ENCODE results near the gene HS1BP3.

The HS1BP3 gene

GRCh38 chr2:20597860-20598183 lies 53.1 kb downstream of the HS1BP3 start:
- Mint-ChIP-seq H3K36me3 (ENCODE audit: insufficient read depth) (no peaks in the 10 kb centered on the region), H3K27me3 (no peaks in the 10 kb centered on the region), H3K27ac (ENCODE audit: low read depth) (no peak overlapping the region), H3K9me3 (no peaks in the 10 kb centered on the region), H3K4me1 (peaks cover 8% of the 10 kb centered on the region), H3K4me3 (no peak overlapping the region)
- DNase-seq (ENCODE audit: low spot score in 2 of 2), result no peak
- no peak for ATAC-seq (replicated peaks; ENCODE audit: extremely low read depth, poor library complexity, severe bottlenecking)

DNA sequence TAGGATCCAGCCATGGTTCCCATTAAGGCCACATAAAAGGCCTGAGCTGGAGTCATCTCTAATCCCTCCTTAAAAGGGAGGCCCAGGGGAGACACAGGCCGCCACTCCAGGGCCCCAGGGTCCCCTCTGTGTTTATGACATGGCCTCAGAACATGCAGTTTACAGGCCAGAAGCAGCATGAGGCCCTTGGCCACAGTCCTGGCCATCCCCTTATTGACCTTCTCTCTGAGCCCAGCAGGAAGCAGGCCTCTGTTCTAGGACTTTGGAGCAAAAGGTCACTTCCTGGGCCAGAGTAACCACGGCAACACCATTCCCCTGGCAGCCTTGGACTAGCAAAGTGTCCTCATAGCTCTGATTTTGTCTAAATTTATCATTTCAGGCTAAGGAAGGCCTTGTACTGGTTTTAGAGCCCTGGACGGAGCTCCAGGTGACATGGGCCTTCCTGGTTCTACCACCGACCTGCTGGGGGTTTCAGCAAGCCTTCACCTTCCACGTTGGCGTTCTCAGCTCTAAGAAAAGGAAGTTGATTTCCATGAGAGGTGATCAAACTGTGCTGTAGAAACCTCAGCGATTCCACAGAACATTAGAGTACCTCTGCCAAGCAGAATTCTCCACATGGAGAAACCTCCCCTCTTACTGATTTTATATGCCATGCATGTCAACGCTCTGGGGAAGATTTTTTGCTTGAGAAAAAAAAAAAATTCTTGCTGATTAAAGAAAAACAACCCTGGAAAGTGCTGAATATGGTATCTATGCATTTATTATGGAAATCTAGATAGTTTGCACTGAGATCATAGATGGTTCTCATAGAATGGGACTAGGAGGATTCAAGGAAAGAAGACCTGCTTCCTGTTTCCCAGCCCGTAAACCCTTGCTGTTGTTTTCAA lies 53.7 kb downstream of the HS1BP3 start:
- H3K27ac Mint-ChIP-seq (ENCODE audit: low read depth), result peak overlapping the region; percentile 60

GRCh38 chr2:20596193-20596972 lies 54.5 kb downstream of the HS1BP3 start:
- Mint-ChIP-seq H3K27ac (ENCODE audit: low read depth) (peak overlapping the region; percentile 60), H3K4me3 (no peak overlapping the region), H3K4me1 (peaks cover 8% of the 10 kb centered on the region), H3K36me3 (ENCODE audit: insufficient read depth) (no peaks in the 10 kb centered on the region), H3K9me3 (no peaks in the 10 kb centered on the region), H3K27me3 (no peaks in the 10 kb centered on the region)
- DNase-seq (ENCODE audit: low spot score in 2 of 2) (no peak), ATAC-seq (replicated peaks; ENCODE audit: extremely low read depth, poor library complexity, severe bottlenecking) (no peak)

More for the DNA sequence above, 53.7 kb downstream of the HS1BP3 start:
- Mint-ChIP-seq H3K36me3 (ENCODE audit: insufficient read depth) (no peaks in the 10 kb centered on the region), H3K4me1 (peaks cover 8% of the 10 kb centered on the region), H3K4me3 (no peak overlapping the region), H3K27me3 (no peaks in the 10 kb centered on the region), H3K9me3 (no peaks in the 10 kb centered on the region)
- DNase-seq (ENCODE audit: low spot score in 2 of 2) (no peak), ATAC-seq (replicated peaks; ENCODE audit: extremely low read depth, poor library complexity, severe bottlenecking) (no peak)

DNA sequence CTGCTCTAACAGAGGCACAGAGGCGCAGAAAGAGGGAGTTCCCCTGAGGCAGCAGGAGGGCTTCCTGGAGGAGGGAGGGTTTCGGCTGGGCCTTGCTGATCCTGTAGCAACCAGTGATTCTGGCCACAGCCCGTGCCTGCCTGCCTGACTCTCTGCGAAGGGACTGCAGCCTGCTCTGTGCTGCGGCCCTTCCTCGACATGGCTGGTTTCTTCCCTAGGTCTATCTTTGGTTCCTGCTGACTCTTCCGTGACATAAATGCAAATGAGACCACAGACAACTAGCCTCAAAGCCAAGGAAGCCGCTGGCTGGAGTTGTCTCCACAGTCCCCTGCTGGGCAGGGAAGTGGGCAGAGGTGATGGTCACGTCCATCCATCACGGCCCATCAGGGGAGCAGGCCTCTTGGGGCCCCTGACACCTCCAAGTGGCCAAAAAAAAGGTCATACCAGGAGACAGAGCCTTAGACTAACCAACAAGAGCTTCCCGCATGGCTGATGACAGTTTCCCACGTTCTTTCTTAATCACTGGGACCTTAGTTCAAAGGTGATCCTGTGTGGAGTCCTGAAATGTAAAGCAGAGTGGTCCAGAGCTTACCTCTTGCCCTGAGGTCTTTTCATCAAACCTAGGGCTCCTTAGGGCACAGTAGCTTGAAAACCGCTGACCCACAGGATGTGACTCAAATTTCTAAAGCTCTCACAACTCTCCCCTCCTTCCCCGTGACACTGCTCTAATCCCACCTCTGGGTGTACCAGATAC lies 55.3 kb downstream of the HS1BP3 start:
- Mint-ChIP-seq H3K27ac (ENCODE audit: low read depth) (peak overlapping the region; percentile 60), H3K4me3 (no peak overlapping the region), H3K27me3 (no peaks in the 10 kb centered on the region), H3K4me1 (peaks cover 8% of the 10 kb centered on the region), H3K9me3 (no peaks in the 10 kb centered on the region), H3K36me3 (ENCODE audit: insufficient read depth) (no peaks in the 10 kb centered on the region)
- DNase-seq (ENCODE audit: low spot score in 2 of 2), result no peak
- peak; percentile 46 for ATAC-seq (replicated peaks; ENCODE audit: extremely low read depth, poor library complexity, severe bottlenecking)

DNA sequence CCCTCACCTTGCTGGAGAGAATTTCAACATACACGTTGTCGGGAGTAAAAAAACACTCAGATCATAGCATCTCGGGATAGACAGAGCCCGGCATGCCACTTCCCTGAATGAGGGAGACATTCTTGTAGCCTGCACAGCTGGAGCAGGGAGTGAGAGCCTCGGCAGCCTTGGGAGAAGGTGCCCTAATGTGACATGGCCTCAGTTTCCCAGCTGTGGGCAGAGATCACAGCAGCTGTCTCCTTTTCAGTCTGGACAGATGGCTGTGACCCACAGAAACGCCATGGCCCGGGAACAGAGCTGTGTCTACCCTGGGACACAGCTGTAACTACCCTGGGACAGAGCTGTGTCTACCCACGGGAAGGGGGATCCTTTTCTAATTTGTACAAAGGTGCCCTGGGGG lies 55.9 kb downstream of the HS1BP3 start:
- no peak for DNase-seq (ENCODE audit: low spot score in 2 of 2)
- Mint-ChIP-seq H3K4me1 (peaks cover 8% of the 10 kb centered on the region), H3K4me3 (no peak overlapping the region), H3K27me3 (no peaks in the 10 kb centered on the region), H3K36me3 (ENCODE audit: insufficient read depth) (peaks cover 3% of the 10 kb centered on the region), H3K27ac (ENCODE audit: low read depth) (no peak overlapping the region), H3K9me3 (no peaks in the 10 kb centered on the region)
- no peak for ATAC-seq (replicated peaks; ENCODE audit: extremely low read depth, poor library complexity, severe bottlenecking)

DNA sequence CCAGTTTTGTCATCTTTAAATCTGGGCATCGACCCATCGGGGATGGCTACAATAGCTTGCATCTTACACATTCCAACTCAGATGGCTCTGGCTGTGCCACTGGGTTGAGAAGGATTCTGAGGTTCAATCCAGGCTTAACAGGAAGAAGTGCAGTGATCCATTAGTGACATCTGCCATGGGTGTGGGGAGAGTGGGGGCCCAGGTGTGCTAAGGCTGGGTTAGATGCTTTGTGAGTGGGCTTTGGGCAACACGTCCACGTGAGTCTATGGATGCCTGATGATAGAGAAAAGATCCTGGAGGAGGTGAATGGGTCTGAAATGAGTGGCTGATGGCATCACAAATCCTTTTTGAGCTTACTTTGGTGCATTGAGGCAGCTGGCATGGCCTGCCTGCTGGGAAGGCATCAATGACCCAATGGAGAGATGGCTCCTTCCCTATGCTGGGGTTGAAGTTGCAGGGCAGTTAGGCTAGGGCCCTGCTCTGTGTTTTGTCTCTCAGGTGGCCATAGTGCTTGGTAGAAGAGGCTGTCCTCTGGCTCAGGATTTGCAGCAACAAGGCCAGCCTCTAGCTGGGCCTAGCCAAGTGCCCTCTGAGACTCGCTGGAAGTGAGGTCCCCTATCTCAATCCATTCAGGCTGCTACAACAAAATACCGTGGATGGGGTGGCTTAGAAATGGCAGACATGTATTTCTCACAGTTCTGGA lies 56.7 kb downstream of the HS1BP3 start:
- no peak for DNase-seq (ENCODE audit: low spot score in 2 of 2)
- Mint-ChIP-seq H3K27ac (ENCODE audit: low read depth) (no peak overlapping the region), H3K4me3 (no peak overlapping the region), H3K4me1 (peaks cover 8% of the 10 kb centered on the region), H3K27me3 (peaks cover 2% of the 10 kb centered on the region), H3K36me3 (ENCODE audit: insufficient read depth) (peaks cover 3% of the 10 kb centered on the region), H3K9me3 (no peaks in the 10 kb centered on the region)
- ATAC-seq (replicated peaks; ENCODE audit: extremely low read depth, poor library complexity, severe bottlenecking), result no peak

GRCh38 chr2:20593072-20594034 lies 57.5 kb downstream of the HS1BP3 start:
- H3K9me3 Mint-ChIP-seq, result no peaks in the 10 kb centered on the region
- no peak overlapping the region for H3K27ac Mint-ChIP-seq (ENCODE audit: low read depth)
- H3K36me3 Mint-ChIP-seq (ENCODE audit: insufficient read depth), result peaks cover 3% of the 10 kb centered on the region
- no peak for ATAC-seq (replicated peaks; ENCODE audit: extremely low read depth, poor library complexity, severe bottlenecking)
- peaks cover 8% of the 10 kb centered on the region for H3K4me1 Mint-ChIP-seq
- no peak overlapping the region for H3K4me3 Mint-ChIP-seq
- no peak for DNase-seq (ENCODE audit: low spot score in 2 of 2)
- peaks cover 8% of the 10 kb centered on the region for H3K27me3 Mint-ChIP-seq

GRCh38 chr2:20592106-20593071 lies 58.5 kb downstream of the HS1BP3 start:
- Mint-ChIP-seq H3K27me3 (peaks cover 8% of the 10 kb centered on the region), H3K4me3 (no peak overlapping the region), H3K27ac (ENCODE audit: low read depth) (no peak overlapping the region), H3K9me3 (no peaks in the 10 kb centered on the region), H3K4me1 (peaks cover 9% of the 10 kb centered on the region), H3K36me3 (ENCODE audit: insufficient read depth) (peaks cover 3% of the 10 kb centered on the region)
- DNase-seq (ENCODE audit: low spot score in 2 of 2) (no peak), ATAC-seq (replicated peaks; ENCODE audit: extremely low read depth, poor library complexity, severe bottlenecking) (no peak)

GRCh38 chr2:20590704-20591515 lies 60.0 kb downstream of the HS1BP3 start:
- Mint-ChIP-seq H3K4me3 (no peak overlapping the region), H3K36me3 (ENCODE audit: insufficient read depth) (peaks cover 3% of the 10 kb centered on the region), H3K27ac (ENCODE audit: low read depth) (peak overlapping the region; percentile 11), H3K27me3 (peaks cover 8% of the 10 kb centered on the region), H3K4me1 (peaks cover 10% of the 10 kb centered on the region), H3K9me3 (no peaks in the 10 kb centered on the region)
- no peak for DNase-seq (ENCODE audit: low spot score in 2 of 2)
- no peak for ATAC-seq (replicated peaks; ENCODE audit: extremely low read depth, poor library complexity, severe bottlenecking)
